Measurements from ENCODE around the gene RAPGEF1.
A peak's percentile ranks its signal among the peaks of the same experiment; 100 is the strongest.

RAPGEF1 gene

DNA sequence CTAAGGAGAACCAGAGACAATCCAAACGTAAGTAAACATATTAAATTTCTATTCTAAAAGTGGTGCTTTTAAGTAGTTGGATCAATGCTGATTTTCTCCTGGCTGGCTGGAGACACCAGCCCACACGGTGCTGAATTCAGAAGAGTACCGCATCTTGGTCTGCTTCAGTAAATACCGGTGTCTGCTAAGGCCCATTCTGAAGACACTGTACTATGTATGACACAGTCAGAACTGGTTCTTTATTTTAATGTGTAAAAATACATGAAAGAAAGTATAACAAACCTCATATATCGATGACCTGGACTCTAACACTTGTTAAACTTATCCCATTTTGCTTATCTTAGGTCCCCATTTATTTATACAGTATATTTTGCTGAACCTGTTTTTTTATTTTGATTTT lies 32.8 kb downstream of the RAPGEF1 start:
- H3K27me3 ChIP-seq (ENCODE audit: insufficient read depth, poor library complexity, severe bottlenecking): no peaks in the 10 kb centered on the region
- TF ChIP-seq, protein P1, sequence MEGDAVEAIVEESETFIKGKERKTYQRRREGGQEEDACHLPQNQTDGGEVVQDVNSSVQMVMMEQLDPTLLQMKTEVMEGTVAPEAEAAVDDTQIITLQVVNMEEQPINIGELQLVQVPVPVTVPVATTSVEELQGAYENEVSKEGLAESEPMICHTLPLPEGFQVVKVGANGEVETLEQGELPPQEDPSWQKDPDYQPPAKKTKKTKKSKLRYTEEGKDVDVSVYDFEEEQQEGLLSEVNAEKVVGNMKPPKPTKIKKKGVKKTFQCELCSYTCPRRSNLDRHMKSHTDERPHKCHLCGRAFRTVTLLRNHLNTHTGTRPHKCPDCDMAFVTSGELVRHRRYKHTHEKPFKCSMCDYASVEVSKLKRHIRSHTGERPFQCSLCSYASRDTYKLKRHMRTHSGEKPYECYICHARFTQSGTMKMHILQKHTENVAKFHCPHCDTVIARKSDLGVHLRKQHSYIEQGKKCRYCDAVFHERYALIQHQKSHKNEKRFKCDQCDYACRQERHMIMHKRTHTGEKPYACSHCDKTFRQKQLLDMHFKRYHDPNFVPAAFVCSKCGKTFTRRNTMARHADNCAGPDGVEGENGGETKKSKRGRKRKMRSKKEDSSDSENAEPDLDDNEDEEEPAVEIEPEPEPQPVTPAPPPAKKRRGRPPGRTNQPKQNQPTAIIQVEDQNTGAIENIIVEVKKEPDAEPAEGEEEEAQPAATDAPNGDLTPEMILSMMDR (IDR thresholded peaks at IDR 0.05; ENCODE audit: insufficient read depth, low read length): no peak
- TF ChIP-seq GABPA (IDR thresholded peaks at IDR 0.05; ENCODE audit: low read depth) (no peak), SPI1 (IDR thresholded peaks at IDR 0.05; ENCODE audit: borderline replicate concordance, low read depth) (no peak), POLR2AphosphoS5 (IDR thresholded peaks at IDR 0.05; ENCODE audit: low read depth) (no peak)
- TF ChIP-seq, protein P2, sequence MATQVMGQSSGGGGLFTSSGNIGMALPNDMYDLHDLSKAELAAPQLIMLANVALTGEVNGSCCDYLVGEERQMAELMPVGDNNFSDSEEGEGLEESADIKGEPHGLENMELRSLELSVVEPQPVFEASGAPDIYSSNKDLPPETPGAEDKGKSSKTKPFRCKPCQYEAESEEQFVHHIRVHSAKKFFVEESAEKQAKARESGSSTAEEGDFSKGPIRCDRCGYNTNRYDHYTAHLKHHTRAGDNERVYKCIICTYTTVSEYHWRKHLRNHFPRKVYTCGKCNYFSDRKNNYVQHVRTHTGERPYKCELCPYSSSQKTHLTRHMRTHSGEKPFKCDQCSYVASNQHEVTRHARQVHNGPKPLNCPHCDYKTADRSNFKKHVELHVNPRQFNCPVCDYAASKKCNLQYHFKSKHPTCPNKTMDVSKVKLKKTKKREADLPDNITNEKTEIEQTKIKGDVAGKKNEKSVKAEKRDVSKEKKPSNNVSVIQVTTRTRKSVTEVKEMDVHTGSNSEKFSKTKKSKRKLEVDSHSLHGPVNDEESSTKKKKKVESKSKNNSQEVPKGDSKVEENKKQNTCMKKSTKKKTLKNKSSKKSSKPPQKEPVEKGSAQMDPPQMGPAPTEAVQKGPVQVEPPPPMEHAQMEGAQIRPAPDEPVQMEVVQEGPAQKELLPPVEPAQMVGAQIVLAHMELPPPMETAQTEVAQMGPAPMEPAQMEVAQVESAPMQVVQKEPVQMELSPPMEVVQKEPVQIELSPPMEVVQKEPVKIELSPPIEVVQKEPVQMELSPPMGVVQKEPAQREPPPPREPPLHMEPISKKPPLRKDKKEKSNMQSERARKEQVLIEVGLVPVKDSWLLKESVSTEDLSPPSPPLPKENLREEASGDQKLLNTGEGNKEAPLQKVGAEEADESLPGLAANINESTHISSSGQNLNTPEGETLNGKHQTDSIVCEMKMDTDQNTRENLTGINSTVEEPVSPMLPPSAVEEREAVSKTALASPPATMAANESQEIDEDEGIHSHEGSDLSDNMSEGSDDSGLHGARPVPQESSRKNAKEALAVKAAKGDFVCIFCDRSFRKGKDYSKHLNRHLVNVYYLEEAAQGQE (IDR thresholded peaks at IDR 0.05; ENCODE audit: insufficient replicate concordance, low read depth): no peak
- DNase-seq (ENCODE audit: low read depth in 1 of 2, low spot score in 1 of 2): no peak
- peak overlapping the region; percentile 62 for H3K27ac ChIP-seq (replicated peaks)
- no peak overlapping the region for H3K4me3 ChIP-seq (replicated peaks; ENCODE audit: insufficient read depth, low read length)

DNA sequence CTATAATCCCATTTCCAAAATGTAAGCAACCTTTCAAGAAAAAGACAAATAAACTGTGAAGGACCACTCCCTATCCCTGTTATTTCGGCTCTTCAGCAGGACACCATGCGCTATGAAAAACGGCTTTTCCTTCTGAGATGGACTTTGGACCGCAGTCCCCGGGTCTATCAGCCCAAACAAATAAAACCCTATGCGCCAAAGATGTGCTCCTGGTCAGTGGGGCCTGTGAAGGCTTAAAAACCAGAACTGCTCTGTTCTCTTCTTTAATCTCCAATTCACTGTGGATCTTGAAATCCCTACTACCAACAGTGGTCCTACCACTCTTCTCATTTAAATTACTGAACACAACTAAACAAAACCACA lies 33.3 kb downstream of the RAPGEF1 start:
- TF ChIP-seq GABPA (IDR thresholded peaks at IDR 0.05; ENCODE audit: low read depth) (no peak), SPI1 (IDR thresholded peaks at IDR 0.05; ENCODE audit: borderline replicate concordance, low read depth) (no peak), POLR2AphosphoS5 (IDR thresholded peaks at IDR 0.05; ENCODE audit: low read depth) (no peak)
- TF ChIP-seq, protein P1 (IDR thresholded peaks at IDR 0.05; ENCODE audit: insufficient read depth, low read length): no peak
- TF ChIP-seq, protein P2 (IDR thresholded peaks at IDR 0.05; ENCODE audit: insufficient replicate concordance, low read depth): no peak
- Histone ChIP-seq H3K4me3 (replicated peaks; ENCODE audit: insufficient read depth, low read length) (no peak overlapping the region), H3K27me3 (ENCODE audit: insufficient read depth, poor library complexity, severe bottlenecking) (no peaks in the 10 kb centered on the region), H3K27ac (replicated peaks) (peak overlapping the region; percentile 62)
- DNase-seq (ENCODE audit: low read depth in 1 of 2, low spot score in 1 of 2): no peak

DNA sequence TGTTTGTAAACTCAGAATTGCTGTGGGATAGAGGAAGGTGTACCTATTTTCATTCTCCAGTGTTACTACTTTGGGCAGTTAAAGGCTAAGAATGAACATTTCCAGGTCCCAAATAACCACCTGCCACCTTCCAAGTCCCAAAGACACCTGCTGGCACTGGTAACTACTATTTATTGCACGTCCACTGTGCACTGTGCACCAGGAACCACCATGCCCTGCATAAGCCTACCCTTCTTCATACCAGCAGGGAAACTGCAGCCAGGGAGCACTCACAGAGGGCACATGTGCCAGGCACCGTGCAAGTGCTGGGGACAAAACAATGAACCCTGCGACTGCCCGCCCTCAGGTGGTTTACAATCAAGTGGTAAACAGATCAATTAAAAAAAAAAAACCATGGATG lies 34.9 kb downstream of the RAPGEF1 start:
- Histone ChIP-seq H3K4me3 (replicated peaks; ENCODE audit: insufficient read depth, low read length) (no peak overlapping the region), H3K27me3 (ENCODE audit: insufficient read depth, poor library complexity, severe bottlenecking) (no peaks in the 10 kb centered on the region), H3K27ac (replicated peaks) (no peak overlapping the region)
- TF ChIP-seq, protein P1 (IDR thresholded peaks at IDR 0.05; ENCODE audit: insufficient read depth, low read length): no peak
- TF ChIP-seq SPI1 (IDR thresholded peaks at IDR 0.05; ENCODE audit: borderline replicate concordance, low read depth): no peak
- no peak for TF ChIP-seq GABPA (IDR thresholded peaks at IDR 0.05; ENCODE audit: low read depth)
- no peak for TF ChIP-seq POLR2AphosphoS5 (IDR thresholded peaks at IDR 0.05; ENCODE audit: low read depth)
- TF ChIP-seq, protein P2 (IDR thresholded peaks at IDR 0.05; ENCODE audit: insufficient replicate concordance, low read depth): no peak
- no peak for DNase-seq (ENCODE audit: low read depth in 1 of 2, low spot score in 1 of 2)
